Activated CD4-positive, alpha-beta T cell treated with anti-CD3 and anti-CD28 coated beads, Interleukin-2, amount 10 ng/mL, durations not matched to agents 24 days and 14 days (primary cell): ENCODE data around the gene FADD. TPM values are rescaled to one million over a fixed set of nuclear protein-coding genes. Genes with fewer than 3 reads are reported as not detected.
"Not testable (repeated sequence)": the region's sequence is repeated elsewhere in the genome, so short reads cannot be mapped to it uniquely, and the experiment has no call there.

ENCODE experiments used
- DNase-seq: peaks from one replicate; pipeline ENCODE4 v3.0.0; 2022
- H3K27ac Mint-ChIP-seq: one replicate; pipeline ENCODE4 v1.8.0; 2022; ENCODE audit warnings: mild to moderate bottlenecking, mixed read lengths
- H3K27me3 Mint-ChIP-seq: one replicate; pipeline ENCODE4 v1.8.0; 2022; ENCODE audit warnings: mixed read lengths
- H3K36me3 Mint-ChIP-seq: one replicate; pipeline ENCODE4 v1.8.0; 2022; ENCODE audit warnings: low read depth, mild to moderate bottlenecking, mixed read lengths
- H3K4me1 Mint-ChIP-seq: one replicate; pipeline ENCODE4 v1.8.0; 2021; ENCODE audit warnings: mixed read lengths
- H3K4me3 Mint-ChIP-seq: one replicate; pipeline ENCODE4 v1.8.0; 2022; ENCODE audit warnings: mild to moderate bottlenecking, moderate library complexity, mixed read lengths
- H3K9me3 Mint-ChIP-seq: one replicate; pipeline ENCODE4 v1.8.0; 2021; ENCODE audit warnings: mixed read lengths
- intact Hi-C: fragments of 100-400 bp; cut with micrococcal nuclease; formaldehyde crosslinking; loops from one replicate; pipeline ENCODE4 v1.15.1; 2023
- total RNA-seq: library from RNA; stranded (reverse); gene quantifications from 2 replicates; pipeline ENCODE4 v1.2.3, GENCODE V29; 2022

Gene FADD
- total RNA-seq, 1 donor from 2014 or later: 44.4 TPM

- intact Hi-C loops: loop anchor here (1.0 to 10.0 kb wide), 4 partner anchors 190 to 1362 kb away; partner anchors contain the start of genes CPT1A, CTTN, LTO1 and NADSYN1
- H3K9me3 Mint-ChIP-seq: no peaks in the 10 kb centered on the region
- peaks cover 50% of the 10 kb centered on the region for H3K36me3 Mint-ChIP-seq
- H3K27me3 Mint-ChIP-seq: no peaks in the 10 kb centered on the region
- peaks cover 30% of the 10 kb centered on the region for H3K4me1 Mint-ChIP-seq
- no peak for DNase-seq
- H3K27ac Mint-ChIP-seq: peak overlapping the region; percentile 96
- peak overlapping the region; percentile 93 for H3K4me3 Mint-ChIP-seq
These were observed 1.3 kb downstream of the FADD start for GRCh38 chr11:70204466-70204799.

- Mint-ChIP-seq H3K4me1 (peaks cover 34% of the 10 kb centered on the region), H3K9me3 (no peaks in the 10 kb centered on the region), H3K4me3 (peak overlapping the region; percentile 93), H3K27me3 (no peaks in the 10 kb centered on the region), H3K36me3 (peaks cover 55% of the 10 kb centered on the region), H3K27ac (peak overlapping the region; percentile 96)
- no peak for DNase-seq
- intact Hi-C loops: loop anchor here (10.0 kb wide), 1 partner anchor 190 kb away; the partner anchor contains the start of gene CTTN
These were observed 2.1 kb downstream of the FADD start for GRCh38 chr11:70205049-70205725.

GRCh38 chr11:70205766-70206165 is 2.7 kb downstream of the FADD start:
- peak overlapping the region; percentile 93 for H3K4me3 Mint-ChIP-seq
- peak; percentile 70 for DNase-seq
- H3K4me1 Mint-ChIP-seq: peaks cover 34% of the 10 kb centered on the region

GRCh38 chr11:70206226-70206981 is 3.3 kb downstream of the FADD start:
- peak overlapping the region; percentile 73 for H3K27ac Mint-ChIP-seq
- H3K4me3 Mint-ChIP-seq: peak overlapping the region; percentile 93
- H3K9me3 Mint-ChIP-seq: no peaks in the 10 kb centered on the region
- intact Hi-C loops: loop anchor here (10.0 kb wide), 1 partner anchor 188 kb away; the partner anchor contains the start of gene CTTN
- DNase-seq: no peak
- no peaks in the 10 kb centered on the region for H3K27me3 Mint-ChIP-seq
- H3K36me3 Mint-ChIP-seq: peaks cover 56% of the 10 kb centered on the region
- H3K4me1 Mint-ChIP-seq: peaks cover 34% of the 10 kb centered on the region

More at GRCh38 chr11:70205766-70206165, 2.7 kb downstream of the FADD start:
- intact Hi-C loops: loop anchor here (10.0 kb wide), 1 partner anchor 189 kb away; the partner anchor contains the start of gene CTTN
- Mint-ChIP-seq H3K9me3 (no peaks in the 10 kb centered on the region), H3K27me3 (no peaks in the 10 kb centered on the region), H3K36me3 (peaks cover 56% of the 10 kb centered on the region), H3K27ac (peak overlapping the region; percentile 73)

GRCh38 chr11:70206982-70207376 is 3.9 kb downstream of the FADD start:
- Mint-ChIP-seq H3K4me1 (peaks cover 34% of the 10 kb centered on the region), H3K27me3 (no peaks in the 10 kb centered on the region), H3K9me3 (no peaks in the 10 kb centered on the region), H3K27ac (no peak overlapping the region), H3K36me3 (peaks cover 56% of the 10 kb centered on the region), H3K4me3 (no peak overlapping the region)
- no peak for DNase-seq
- intact Hi-C loops: loop anchor here (10.0 kb wide), 1 partner anchor 188 kb away; the partner anchor contains the start of gene CTTN

- no peak for DNase-seq
- H3K27me3 Mint-ChIP-seq: no peaks in the 10 kb centered on the region
- peaks cover 35% of the 10 kb centered on the region for H3K4me1 Mint-ChIP-seq
- H3K27ac Mint-ChIP-seq: no peak overlapping the region
- no peak overlapping the region for H3K4me3 Mint-ChIP-seq
- peaks cover 56% of the 10 kb centered on the region for H3K36me3 Mint-ChIP-seq
- H3K9me3 Mint-ChIP-seq: no peaks in the 10 kb centered on the region
- intact Hi-C loops: loop anchor here (10.0 kb wide), 1 partner anchor 187 kb away; the partner anchor contains the start of gene CTTN
These were observed 4.5 kb downstream of the FADD start for GRCh38 chr11:70207531-70208131.

- Mint-ChIP-seq H3K27me3 (no peaks in the 10 kb centered on the region), H3K27ac (no peak overlapping the region), H3K36me3 (peaks cover 48% of the 10 kb centered on the region), H3K9me3 (no peaks in the 10 kb centered on the region), H3K4me3 (no peak overlapping the region), H3K4me1 (peaks cover 29% of the 10 kb centered on the region)
- DNase-seq: no peak
- intact Hi-C loops: loop anchor here (10.0 kb wide), 1 partner anchor 185 kb away; the partner anchor contains the start of gene CTTN
These were observed 6.4 kb downstream of the FADD start for GRCh38 chr11:70209391-70209912.

GRCh38 chr11:70210051-70210501 is 7.0 kb downstream of the FADD start:
- H3K4me3 Mint-ChIP-seq: no peak overlapping the region
- intact Hi-C loops: no loop called here
- H3K4me1 Mint-ChIP-seq: peaks cover 23% of the 10 kb centered on the region
- H3K9me3 Mint-ChIP-seq: no peaks in the 10 kb centered on the region
- DNase-seq: no peak
- peaks cover 42% of the 10 kb centered on the region for H3K36me3 Mint-ChIP-seq
- H3K27me3 Mint-ChIP-seq: no peaks in the 10 kb centered on the region
- H3K27ac Mint-ChIP-seq: peak overlapping the region; percentile 17

GRCh38 chr11:70210530-70210929 is 7.4 kb downstream of the FADD start:
- Mint-ChIP-seq H3K4me3 (no peak overlapping the region), H3K36me3 (peaks cover 39% of the 10 kb centered on the region), H3K27ac (peak overlapping the region; percentile 17), H3K9me3 (no peaks in the 10 kb centered on the region), H3K4me1 (peaks cover 19% of the 10 kb centered on the region), H3K27me3 (no peaks in the 10 kb centered on the region)
- intact Hi-C loops: no loop called here
- no peak for DNase-seq

- H3K4me3 Mint-ChIP-seq: no peak overlapping the region
- no peak overlapping the region for H3K27ac Mint-ChIP-seq
- H3K4me1 Mint-ChIP-seq: peaks cover 10% of the 10 kb centered on the region
- no peaks in the 10 kb centered on the region for H3K9me3 Mint-ChIP-seq
- intact Hi-C loops: no loop called here
- H3K36me3 Mint-ChIP-seq: peaks cover 23% of the 10 kb centered on the region
- DNase-seq: no peak
- H3K27me3 Mint-ChIP-seq: no peaks in the 10 kb centered on the region
These were observed 9.2 kb downstream of the FADD start for GRCh38 chr11:70212227-70212811.

- intact Hi-C loops, H3K27ac Mint-ChIP-seq, H3K4me1 Mint-ChIP-seq, H3K4me3 Mint-ChIP-seq, H3K9me3 Mint-ChIP-seq, DNase-seq, H3K36me3 Mint-ChIP-seq: not testable (repeated sequence)
- H3K27me3 Mint-ChIP-seq: peaks cover 17% of the 10 kb centered on the region
These were observed 14.3 kb downstream of the FADD start for GRCh38 chr11:70217388-70217787.

GRCh38 chr11:70218076-70218475 is 15.0 kb downstream of the FADD start:
- H3K36me3 Mint-ChIP-seq, DNase-seq, H3K9me3 Mint-ChIP-seq, intact Hi-C loops, H3K27ac Mint-ChIP-seq, H3K4me1 Mint-ChIP-seq, H3K4me3 Mint-ChIP-seq: not testable (repeated sequence)
- H3K27me3 Mint-ChIP-seq: peaks cover 20% of the 10 kb centered on the region

GRCh38 chr11:70220136-70220535 is 17.0 kb downstream of the FADD start:
- no peak overlapping the region for H3K4me3 Mint-ChIP-seq
- H3K36me3 Mint-ChIP-seq: no peaks in the 10 kb centered on the region
- H3K4me1 Mint-ChIP-seq: no peaks in the 10 kb centered on the region
- H3K27me3 Mint-ChIP-seq: peaks cover 33% of the 10 kb centered on the region
- no peak for DNase-seq
- no peak overlapping the region for H3K27ac Mint-ChIP-seq
- no peaks in the 10 kb centered on the region for H3K9me3 Mint-ChIP-seq
- intact Hi-C loops: no loop called here
